ENCODE results near the gene PODN. TPM values are rescaled to one million over a fixed set of nuclear protein-coding genes. Genes with fewer than 3 reads are reported as not detected.

PODN gene
- total and polyA plus RNA-seq, 4 donors = 1.6 to 10.7 (median 6.5) TPM

- Histone ChIP-seq H3K4me3 (ENCODE audit: low read depth, low read length) (no peak overlapping the region), H3K36me3 (ENCODE audit: control insufficient read depth, insufficient read depth, low read length) (no peaks in the 10 kb centered on the region), H3K9me3 (ENCODE audit: control insufficient read depth, insufficient read depth, low read length) (no peaks in the 10 kb centered on the region), H3K27me3 (ENCODE audit: control insufficient read depth, insufficient read depth, low read length) (no peaks in the 10 kb centered on the region), H3K27ac (ENCODE audit: low read depth, low read length) (no peak overlapping the region), H3K4me1 (ENCODE audit: control insufficient read depth, insufficient read depth, low read length) (peaks cover 3% of the 10 kb centered on the region)
- 91% methylated on average over 17 of the region's 20 CpGs for WGBS (ENCODE audit: insufficient coverage)
- DNase-seq (ENCODE audit: low read depth in 4 of 6, low spot score in 6 of 6) = no peak
Observed at GRCh38 chr1:53093778-53094532, 31.9 kb downstream of the PODN start.

- H3K4me3 ChIP-seq (ENCODE audit: low read depth, low read length) = no peak overlapping the region
- H3K9me3 ChIP-seq (ENCODE audit: control insufficient read depth, insufficient read depth, low read length) = no peaks in the 10 kb centered on the region
- WGBS (ENCODE audit: insufficient coverage) = 71% methylated on average over 13 of the region's 13 CpGs
- H3K27ac ChIP-seq (ENCODE audit: low read depth, low read length) = no peak overlapping the region
- no peaks in the 10 kb centered on the region for H3K36me3 ChIP-seq (ENCODE audit: control insufficient read depth, insufficient read depth, low read length)
- no peak for DNase-seq (ENCODE audit: low read depth in 4 of 6, low spot score in 6 of 6)
- H3K27me3 ChIP-seq (ENCODE audit: control insufficient read depth, insufficient read depth, low read length) = no peaks in the 10 kb centered on the region
- H3K4me1 ChIP-seq (ENCODE audit: control insufficient read depth, insufficient read depth, low read length) = no peaks in the 10 kb centered on the region
Observed at GRCh38 chr1:53094533-53094919, 32.5 kb downstream of the PODN start.

- WGBS (ENCODE audit: insufficient coverage) = 40% methylated on average over 4 of the region's 8 CpGs
- Histone ChIP-seq H3K36me3 (ENCODE audit: control insufficient read depth, insufficient read depth, low read length) (no peaks in the 10 kb centered on the region), H3K9me3 (ENCODE audit: control insufficient read depth, insufficient read depth, low read length) (no peaks in the 10 kb centered on the region), H3K4me1 (ENCODE audit: control insufficient read depth, insufficient read depth, low read length) (peaks cover 3% of the 10 kb centered on the region), H3K27ac (ENCODE audit: low read depth, low read length) (no peak overlapping the region), H3K27me3 (ENCODE audit: control insufficient read depth, insufficient read depth, low read length) (no peaks in the 10 kb centered on the region), H3K4me3 (ENCODE audit: low read depth, low read length) (no peak overlapping the region)
- peak in 2 of 6 donors; percentile 38 to 61 for DNase-seq (ENCODE audit: low read depth in 4 of 6, low spot score in 6 of 6)
Observed at GRCh38 chr1:53104289-53104913, 42.4 kb downstream of the PODN start.

GRCh38 chr1:53107090-53107489, 45.1 kb downstream of the PODN start:
- no peak overlapping the region for H3K4me3 ChIP-seq (ENCODE audit: low read depth, low read length)
- no peaks in the 10 kb centered on the region for H3K9me3 ChIP-seq (ENCODE audit: control insufficient read depth, insufficient read depth, low read length)
- no peaks in the 10 kb centered on the region for H3K27me3 ChIP-seq (ENCODE audit: control insufficient read depth, insufficient read depth, low read length)
- no peak for DNase-seq (ENCODE audit: low read depth in 4 of 6, low spot score in 6 of 6)
- peaks cover 11% of the 10 kb centered on the region for H3K4me1 ChIP-seq (ENCODE audit: control insufficient read depth, insufficient read depth, low read length)
- H3K27ac ChIP-seq (ENCODE audit: low read depth, low read length) = no peak overlapping the region
- no CpG with 5 or more reads among the region's 7 CpGs for WGBS (ENCODE audit: insufficient coverage)
- H3K36me3 ChIP-seq (ENCODE audit: control insufficient read depth, insufficient read depth, low read length) = no peaks in the 10 kb centered on the region

GRCh38 chr1:53107570-53108322, 45.7 kb downstream of the PODN start:
- H3K9me3 ChIP-seq (ENCODE audit: control insufficient read depth, insufficient read depth, low read length) = no peaks in the 10 kb centered on the region
- 94% methylated on average over 6 of the region's 15 CpGs for WGBS (ENCODE audit: insufficient coverage)
- H3K27ac ChIP-seq (ENCODE audit: low read depth, low read length) = no peak overlapping the region
- no peaks in the 10 kb centered on the region for H3K27me3 ChIP-seq (ENCODE audit: control insufficient read depth, insufficient read depth, low read length)
- DNase-seq (ENCODE audit: low read depth in 4 of 6, low spot score in 6 of 6) = no peak
- no peak overlapping the region for H3K4me3 ChIP-seq (ENCODE audit: low read depth, low read length)
- H3K36me3 ChIP-seq (ENCODE audit: control insufficient read depth, insufficient read depth, low read length) = no peaks in the 10 kb centered on the region
- H3K4me1 ChIP-seq (ENCODE audit: control insufficient read depth, insufficient read depth, low read length) = peaks cover 11% of the 10 kb centered on the region

- Histone ChIP-seq H3K27ac (ENCODE audit: low read depth, low read length) (no peak overlapping the region), H3K36me3 (ENCODE audit: control insufficient read depth, insufficient read depth, low read length) (no peaks in the 10 kb centered on the region), H3K4me1 (ENCODE audit: control insufficient read depth, insufficient read depth, low read length) (peaks cover 11% of the 10 kb centered on the region), H3K9me3 (ENCODE audit: control insufficient read depth, insufficient read depth, low read length) (no peaks in the 10 kb centered on the region), H3K27me3 (ENCODE audit: control insufficient read depth, insufficient read depth, low read length) (no peaks in the 10 kb centered on the region), H3K4me3 (ENCODE audit: low read depth, low read length) (no peak overlapping the region)
- 71% methylated on average over 12 of the region's 14 CpGs for WGBS (ENCODE audit: insufficient coverage)
- peak in 1 of 6 donors; percentile 52 for DNase-seq (ENCODE audit: low read depth in 4 of 6, low spot score in 6 of 6)
Observed at GRCh38 chr1:53108646-53109580, 46.9 kb downstream of the PODN start.

- no peak overlapping the region for H3K4me3 ChIP-seq (ENCODE audit: low read depth, low read length)
- 74% methylated on average over 18 of the region's 18 CpGs for WGBS (ENCODE audit: insufficient coverage)
- no peaks in the 10 kb centered on the region for H3K27me3 ChIP-seq (ENCODE audit: control insufficient read depth, insufficient read depth, low read length)
- peaks cover 18% of the 10 kb centered on the region for H3K4me1 ChIP-seq (ENCODE audit: control insufficient read depth, insufficient read depth, low read length)
- no peak for DNase-seq (ENCODE audit: low read depth in 4 of 6, low spot score in 6 of 6)
- no peak overlapping the region for H3K27ac ChIP-seq (ENCODE audit: low read depth, low read length)
- no peaks in the 10 kb centered on the region for H3K36me3 ChIP-seq (ENCODE audit: control insufficient read depth, insufficient read depth, low read length)
- no peaks in the 10 kb centered on the region for H3K9me3 ChIP-seq (ENCODE audit: control insufficient read depth, insufficient read depth, low read length)
Observed at GRCh38 chr1:53110370-53111072, 48.5 kb downstream of the PODN start.

- Histone ChIP-seq H3K27ac (ENCODE audit: low read depth, low read length) (no peak overlapping the region), H3K36me3 (ENCODE audit: control insufficient read depth, insufficient read depth, low read length) (no peaks in the 10 kb centered on the region), H3K4me3 (ENCODE audit: low read depth, low read length) (no peak overlapping the region), H3K9me3 (ENCODE audit: control insufficient read depth, insufficient read depth, low read length) (no peaks in the 10 kb centered on the region), H3K27me3 (ENCODE audit: control insufficient read depth, insufficient read depth, low read length) (no peaks in the 10 kb centered on the region), H3K4me1 (ENCODE audit: control insufficient read depth, insufficient read depth, low read length) (peaks cover 24% of the 10 kb centered on the region)
- 83% methylated on average over 10 of the region's 10 CpGs for WGBS (ENCODE audit: insufficient coverage)
- no peak for DNase-seq (ENCODE audit: low read depth in 4 of 6, low spot score in 6 of 6)
Observed at GRCh38 chr1:53111073-53111556, 49.1 kb downstream of the PODN start.
